ENCODE data around the gene PSMC6. TPM values are rescaled to one million over a fixed set of nuclear protein-coding genes. Genes with fewer than 3 reads are reported as not detected.

Gene PSMC6
- polyA plus RNA-seq, 3 donors = 129 to 159 (median 152) TPM

GRCh38 chr14:52776816-52777215 lies 69.8 kb downstream of the PSMC6 start:
- no peak for DNase-seq (ENCODE audit: low read depth in 3 of 3, low spot score in 2 of 3)

Other genes with a start within 250 kb of the PSMC6 start
- 10 to 100 TPM; 21.2 to 24.7 (median 23.5) TPM for gene TXNDC16, start 154.7 kb upstream of the PSMC6 start, polyA plus RNA-seq (ENCODE audit: insufficient read length in 3 of 3)
- 1 to 10 TPM; 6.6 to 7.0 (median 6.9) TPM for gene GPR137C, start 154.4 kb upstream of the PSMC6 start, polyA plus RNA-seq (ENCODE audit: insufficient read length in 3 of 3)
- 10 to 100 TPM; 23.3 to 27.3 (median 26.4) TPM for gene ERO1A, start 11.6 kb upstream of the PSMC6 start, polyA plus RNA-seq (ENCODE audit: insufficient read length in 3 of 3)
- gene STYX, start 23.0 kb downstream of the PSMC6 start, polyA plus RNA-seq (ENCODE audit: insufficient read length in 3 of 3) = 10 to 100 TPM; 15.6 to 17.1 (median 16.9) TPM
- gene GNPNAT1, start 84.4 kb downstream of the PSMC6 start, polyA plus RNA-seq (ENCODE audit: insufficient read length in 3 of 3) = 10 to 100 TPM; 35.4 to 40.3 (median 37.8) TPM
- gene FERMT2, start 243.8 kb downstream of the PSMC6 start, polyA plus RNA-seq (ENCODE audit: insufficient read length in 3 of 3) = 100 to 1,000 TPM; 177 to 189 (median 185) TPM